H1 (cell line): ENCODE measurements around the gene FBXO11. TPM values are rescaled to one million over a fixed set of nuclear protein-coding genes. Genes with fewer than 3 reads are reported as not detected.

Experiments
- BACH1 ChIP-seq: IDR thresholded peaks from 2 replicates; pipeline ENCODE4 v1.6.1; 2012; ENCODE audit warnings: low read length, improper control_type of control experiment
- BCL11A ChIP-seq, 2 experiments: IDR thresholded peaks; one replicate each; pipeline ENCODE4 v1.6.1; 2011; ENCODE audit warnings: low read depth in 2 of 2, low read length in 2 of 2, mild to moderate bottlenecking in 2 of 2
- CHD7 ChIP-seq: fragments of 300-600 bp; sonication (generic); IDR thresholded peaks from 2 replicates; pipeline ENCODE4 v1.7.1; 2012; ENCODE audit warnings: low read length, moderate library complexity, mild to moderate bottlenecking, inconsistent platforms; ENCODE audit not compliant: insufficient replicate concordance
- EP300 ChIP-seq, 2 experiments: IDR thresholded peaks; 1 replicate in 1 of 2; 2 replicates in 1 of 2; pipeline ENCODE4 v1.6.1; 2011 to 2012; ENCODE audit warnings: low read depth in 2 of 2, low read length in 2 of 2, mild to moderate bottlenecking in 2 of 2, borderline replicate concordance in 1 of 2, inconsistent platforms in 1 of 2, moderate library complexity in 1 of 2
- JUND ChIP-seq: IDR thresholded peaks from 2 replicates; pipeline ENCODE4 v1.6.1; 2011; ENCODE audit warnings: mild to moderate bottlenecking, improper control_type of control experiment, low read length
- KDM5A ChIP-seq: fragments of 200-600 bp; IDR thresholded peaks from 2 replicates; pipeline ENCODE4 v1.7.1; 2012; ENCODE audit warnings: mild to moderate bottlenecking, low read length, inconsistent platforms, mixed read lengths
- POLR2A ChIP-seq, 2 experiments: IDR thresholded peaks; 1 replicate in 1 of 2; 2 replicates in 1 of 2; pipeline ENCODE4 v1.6.1; 2011; ENCODE audit warnings: low read depth in 2 of 2, low read length in 2 of 2, mild to moderate bottlenecking in 2 of 2; ENCODE audit errors: control extremely low read depth in 1 of 2
- SIRT6 ChIP-seq: IDR thresholded peaks from one replicate; pipeline ENCODE4 v1.7.1; 2012; ENCODE audit warnings: low read length, inconsistent platforms
- SRF ChIP-seq: IDR thresholded peaks from 2 replicates; pipeline ENCODE4 v1.6.1; 2011; ENCODE audit warnings: mild to moderate bottlenecking, low read depth, low read length, moderate library complexity
- TAF1 ChIP-seq: IDR thresholded peaks from 2 replicates; pipeline ENCODE4 v1.6.1; 2011; ENCODE audit warnings: mild to moderate bottlenecking, low read depth, low read length
- TAF7 ChIP-seq: optimal IDR thresholded peaks from 2 replicates; pipeline ENCODE3; 2011; ENCODE audit warnings: low read depth, mild to moderate bottlenecking, inconsistent platforms, low read length, moderate library complexity, borderline replicate concordance
- TCF12 ChIP-seq: IDR thresholded peaks from 2 replicates; pipeline ENCODE4 v1.6.1; 2011; ENCODE audit warnings: low read depth, mild to moderate bottlenecking, low read length
- polyA plus RNA-seq, 7 experiments: library from polyadenylated mRNA; depleted of rRNA in 3 of 7; stranded (reverse) in 5 of 7; unstranded in 2 of 7; fragments of >200 nt in 5 of 7; fragments of 200-250 nt in 2 of 7; gene quantifications; 1 replicate in 5 of 7; 2 replicates in 1 of 7; 4 replicates in 1 of 7; pipeline versions ENCODE4 v1.2.1 to v1.2.3, GENCODE V29; 2011 to 2013; ENCODE audit warnings: missing spikeins in 2 of 7, mixed read lengths in 2 of 7
- total RNA-seq: library from RNA; stranded (reverse); fragmentation: NEBNext Ultra II Directional; extraction: Animal tissue kit (Norgen Biotek cat#: 25700); gene quantifications from 2 replicates; pipeline ENCODE4 v1.2.1, GENCODE V29; 2021
- TF ChIP-seq, protein P1 (sequence below): IDR thresholded peaks from 2 replicates; pipeline ENCODE4 v1.6.1; 2011; ENCODE audit warnings: low read depth, mild to moderate bottlenecking, low read length; ENCODE audit not compliant: insufficient read depth

Gene FBXO11
- total and polyA plus RNA-seq, 2 of the 8 experiments (the other 6 are each of a cell fraction or from before 2014, with no cell fraction given), result 21.7 to 57.3 TPM

GRCh38 chr2:47798631-47799030, 107.7 kb downstream of the FBXO11 start (continued):
- TF ChIP-seq CHD7 (no peak), BACH1 (no peak), TAF7 (no peak), SRF (no peak), TCF12 (no peak), BCL11A (IDR thresholded peaks at IDR 0.05; ENCODE audit: low read depth in 2 of 2, low read length in 2 of 2) (no peak), KDM5A (no peak), TAF1 (no peak), SIRT6 (no peak), EP300 (IDR thresholded peaks at IDR 0.05; ENCODE audit: borderline replicate concordance in 1 of 2, low read depth in 2 of 2, low read length in 2 of 2) (no peak), JUND (no peak), POLR2A (IDR thresholded peaks at IDR 0.05; ENCODE audit: control extremely low read depth in 1 of 2, low read depth in 2 of 2, low read length in 2 of 2) (no peak)
- TF ChIP-seq, protein P1, sequence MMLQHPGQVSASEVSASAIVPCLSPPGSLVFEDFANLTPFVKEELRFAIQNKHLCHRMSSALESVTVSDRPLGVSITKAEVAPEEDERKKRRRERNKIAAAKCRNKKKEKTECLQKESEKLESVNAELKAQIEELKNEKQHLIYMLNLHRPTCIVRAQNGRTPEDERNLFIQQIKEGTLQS, result no peak
